Pancreas (tissue), 10 donors: ENCODE measurements around the gene WNK2. TPM values are rescaled to one million over a fixed set of nuclear protein-coding genes. Genes with fewer than 3 reads are reported as not detected.

Experiments
- ATAC-seq, 4 donors: fragments of 200-7000 bp; cut with Tn5 transposase; one replicate each; pipeline versions ENCODE4 v1.8.0 to v1.9.1; 2020; ENCODE audit warnings: mild to moderate bottlenecking in 4 of 4, moderate library complexity in 4 of 4
- DNase-seq, 6 donors: peaks; one replicate each; pipeline ENCODE4 v3.0.0-alpha.2; 2020
- FAIRE-seq: peaks from 2 replicates; lab custom pipeline; 2012; peaks lifted over from hg19 to GRCh38; lab: Jason Lieb, UNC
- H3K27ac ChIP-seq, 4 donors: fragments of 200-600 bp; sonication (generic); 1 replicate in 3 of 4; 2 replicates in 1 of 4; pipeline versions ENCODE4 v1.5.0 to v1.8.0; 2020
- H3K27me3 ChIP-seq, 4 donors: fragments of 200-600 bp; one replicate each; pipeline ENCODE4 v1.8.0; 2021
- H3K36me3 ChIP-seq, 3 donors: fragments of 200-600 bp; sonication (generic) in 1 of 3; one replicate each; pipeline versions ENCODE4 v1.5.0 to v1.8.0; 2020 to 2021
- H3K4me1 ChIP-seq, 3 donors: fragments of 200-600 bp; one replicate each; pipeline ENCODE4 v1.8.0; 2021
- H3K4me3 ChIP-seq, 4 donors: fragments of 200-600 bp; sonication (generic) in 2 of 4; one replicate each; pipeline versions ENCODE4 v1.5.0 to v1.8.0; 2020 to 2021
- H3K9me3 ChIP-seq, 4 donors: fragments of 200-600 bp; one replicate each; pipeline ENCODE4 v1.8.0; 2021
- CTCF ChIP-seq, 4 donors: fragments of 200-600 bp; sonication (generic) in 3 of 4; IDR thresholded peaks; one replicate each; pipeline versions ENCODE4 v1.5.0 to v1.8.0; 2021; ENCODE audit warnings: antibody characterized with exemption in 4 of 4
- WGBS, 2 donors: extraction: QIAGEN DNeasy Blood & Tissue Kit; methylation state at CpG; one replicate each; pipeline ENCODE4 v1.1.7; 2013; 5-methylcytosine and 5-hydroxymethylcytosine counted together
- intact Hi-C, 3 donors: fragments of 100-400 bp; cut with DNase I; formaldehyde crosslinking; loops; one replicate each; pipeline versions ENCODE4 v1.11.1 to v1.14.2; 2022
- polyA plus RNA-seq, 2 donors: library from polyadenylated mRNA; stranded (reverse); fragments of 200-250 nt; gene quantifications; one replicate each; pipeline ENCODE4 v1.2.3, GENCODE V29; 2013
- total RNA-seq, 6 donors: library from RNA; stranded (reverse); fragmentation: NEBNext Ultra II Directional in 4 of 6; extraction: Animal tissue kit (Norgen Biotek cat#: 25700) in 4 of 6; gene quantifications; one replicate each; pipeline versions ENCODE4 v1.2.1 to v1.2.4, GENCODE V29; 2021 to 2023
- donor health status: healthy with polysubstance abuse.
- donor health status: DM: no; HTN: no; CAD: no; lungs with moderate emphysema.
- donor health status: DM: no; HTN: no; CAD: no.
- donor health status: control.
- donor health status: control.
- donor health status: Bipolar disorder and iron deficiency.
- donor health status: DM: yes; HTN: yes; CAD: no.
- donor health status: DM: no; HTN: no; CAD: no.
- donor health status: DM: no; HTN: no; CAD: no.
- donor health status: DM: yes; HTN: yes; CAD: no.

The WNK2 gene
- total and polyA plus RNA-seq, 8 donors, result 53.5 to 121 (median 89.4) TPM

- intact Hi-C loops, result loop anchor here in 1 of 3 donors (5.0 kb wide), 1 partner anchor 138 kb away; no protein-coding TSS in a partner anchor
- Histone ChIP-seq H3K4me3 (no peak overlapping the region), H3K27me3 (no peaks in the 10 kb centered on the region), H3K27ac (no peak overlapping the region), H3K36me3 (no peaks in the 10 kb centered on the region), H3K9me3 (no peaks in the 10 kb centered on the region), H3K4me1 (peaks cover 0 to 8% (median 3%) of the 10 kb centered on the region in 3 donors)
- ATAC-seq, result no peak
- no peak for DNase-seq
- no peak for TF ChIP-seq CTCF (IDR thresholded peaks at IDR 0.05)
- 88 to 92% methylated on average over 12 to 13 of the region's 13 CpGs for WGBS, 2 donors
- FAIRE-seq, result no peak
These were observed 19.9 kb upstream of the WNK2 start for GRCh38 chr9:93164085-93164484.

DNA sequence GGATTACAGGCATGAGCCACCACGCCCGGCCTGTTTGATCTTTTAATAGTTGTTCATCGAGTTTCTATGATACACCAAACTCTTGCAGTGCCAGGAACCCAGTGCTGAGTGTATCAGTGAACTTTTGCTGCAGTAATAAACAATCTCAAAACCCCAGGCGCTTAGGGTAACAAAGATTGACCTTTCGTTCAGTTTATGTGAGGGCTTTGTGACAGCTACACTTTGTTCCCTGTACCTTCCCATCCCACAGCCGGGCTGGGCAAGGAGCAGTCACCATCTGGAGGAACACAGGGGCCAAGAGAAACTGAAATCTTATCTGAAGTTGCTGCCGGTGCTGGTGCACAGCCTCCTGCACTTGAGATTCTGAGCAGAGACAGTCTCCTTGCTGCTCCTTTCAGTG, 17.2 kb upstream of the WNK2 start:
- H3K4me1 ChIP-seq, result peaks cover 0 to 8% (median 3%) of the 10 kb centered on the region in 3 donors
- no peak for TF ChIP-seq CTCF (IDR thresholded peaks at IDR 0.05)
- H3K9me3 ChIP-seq, result no peaks in the 10 kb centered on the region
- no peak for FAIRE-seq
- no peaks in the 10 kb centered on the region for H3K27me3 ChIP-seq
- WGBS, 2 donors, result 52 to 54% methylated on average over 7 of the region's 7 CpGs
- no peak overlapping the region for H3K27ac ChIP-seq
- DNase-seq, result no peak
- peak in 2 of 4 donors; percentile 19 to 59 for ATAC-seq
- intact Hi-C loops, result no loop called here
- H3K4me3 ChIP-seq, result no peak overlapping the region
- no peaks in the 10 kb centered on the region for H3K36me3 ChIP-seq

- intact Hi-C loops, result no loop called here
- H3K27me3 ChIP-seq, result no peaks in the 10 kb centered on the region
- no peak for ATAC-seq
- H3K4me3 ChIP-seq, result no peak overlapping the region
- FAIRE-seq, result no peak
- DNase-seq, result no peak
- H3K9me3 ChIP-seq, result no peaks in the 10 kb centered on the region
- H3K36me3 ChIP-seq, result no peaks in the 10 kb centered on the region
- 96 to 97% methylated on average over 6 of the region's 6 CpGs for WGBS, 2 donors
- TF ChIP-seq CTCF (IDR thresholded peaks at IDR 0.05), result no peak
- peaks cover 0 to 8% (median 3%) of the 10 kb centered on the region in 3 donors for H3K4me1 ChIP-seq
- no peak overlapping the region for H3K27ac ChIP-seq
These were observed 16.8 kb upstream of the WNK2 start for GRCh38 chr9:93167185-93167584.

GRCh38 chr9:93167838-93168237, 16.1 kb upstream of the WNK2 start:
- 77 to 86% methylated on average over 4 of the region's 4 CpGs for WGBS, 2 donors
- peak in 1 of 4 donors; percentile 11 for ATAC-seq
- intact Hi-C loops, result no loop called here
- Histone ChIP-seq H3K36me3 (no peaks in the 10 kb centered on the region), H3K4me1 (peaks cover 0 to 8% (median 3%) of the 10 kb centered on the region in 3 donors), H3K27me3 (no peaks in the 10 kb centered on the region), H3K27ac (no peak overlapping the region), H3K9me3 (no peaks in the 10 kb centered on the region), H3K4me3 (no peak overlapping the region)
- no peak for DNase-seq
- FAIRE-seq, result no peak
- no peak for TF ChIP-seq CTCF (IDR thresholded peaks at IDR 0.05)

- no peaks in the 10 kb centered on the region for H3K36me3 ChIP-seq
- H3K4me1 ChIP-seq, result peaks cover 3 to 13% (median 6%) of the 10 kb centered on the region in 3 donors
- no peak for TF ChIP-seq CTCF (IDR thresholded peaks at IDR 0.05)
- no peak overlapping the region for H3K4me3 ChIP-seq
- WGBS, 2 donors, result 35 to 40% methylated on average over 5 of the region's 5 CpGs
- ATAC-seq (peak; percentile 52 to 90 (median 78)), DNase-seq (no peak), FAIRE-seq (no peak)
- H3K9me3 ChIP-seq, result no peaks in the 10 kb centered on the region
- intact Hi-C loops, result no loop called here
- no peaks in the 10 kb centered on the region for H3K27me3 ChIP-seq
- H3K27ac ChIP-seq, result no peak overlapping the region
These were observed 15.4 kb upstream of the WNK2 start for GRCh38 chr9:93168581-93168980.
